ENCODE data around the gene MREG.

Gene MREG, protein sequence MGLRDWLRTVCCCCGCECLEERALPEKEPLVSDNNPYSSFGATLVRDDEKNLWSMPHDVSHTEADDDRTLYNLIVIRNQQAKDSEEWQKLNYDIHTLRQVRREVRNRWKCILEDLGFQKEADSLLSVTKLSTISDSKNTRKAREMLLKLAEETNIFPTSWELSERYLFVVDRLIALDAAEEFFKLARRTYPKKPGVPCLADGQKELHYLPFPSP

DNA sequence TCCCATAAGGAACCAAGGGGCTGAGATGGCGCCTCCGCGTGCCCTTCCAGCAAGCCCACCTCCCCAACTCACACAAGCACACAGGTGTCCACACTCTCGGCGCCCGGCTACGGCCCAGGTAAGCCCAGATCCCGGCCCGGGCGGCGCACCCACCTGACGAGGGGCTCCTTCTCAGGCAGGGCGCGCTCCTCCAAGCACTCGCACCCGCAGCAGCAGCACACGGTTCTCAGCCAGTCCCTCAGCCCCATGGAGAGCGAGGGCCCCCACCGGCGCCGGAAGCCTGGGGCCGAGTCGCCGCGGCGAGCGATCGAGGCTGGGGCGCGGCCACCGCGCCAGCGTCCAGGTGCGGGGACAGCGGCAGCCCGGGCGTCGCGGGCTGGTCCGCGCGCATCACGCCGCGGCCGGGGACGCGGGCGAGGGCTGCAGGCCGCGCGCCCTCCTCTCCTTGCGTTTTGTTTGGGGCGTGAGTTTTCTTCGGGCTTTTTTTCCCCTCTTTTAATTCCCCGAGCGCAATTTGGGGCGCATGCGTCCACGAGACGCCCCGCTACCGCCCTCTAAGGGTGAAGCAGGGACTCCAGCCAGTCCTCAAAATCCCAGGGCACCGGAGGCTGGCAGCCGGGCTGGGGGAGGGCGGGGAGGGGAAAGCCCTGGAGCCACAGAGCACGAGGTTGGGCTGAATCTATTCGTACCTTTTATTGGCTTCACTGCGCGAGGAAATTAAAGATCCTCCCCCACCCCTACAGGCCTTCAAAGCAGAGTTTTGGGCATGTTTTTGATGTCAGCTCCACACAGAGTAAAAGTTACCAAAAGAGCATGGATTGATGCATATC, at the start of gene MREG:
TSS of gene MREG (minus strand) at position 472 of the 830 bp plus-strand sequence. CDS start at position 248, 224 bp downstream.
- peaks cover 4% of the 10 kb centered on the region for H3K4me1 ChIP-seq (ENCODE audit: control insufficient read depth, insufficient read depth, low read length)
- no peaks in the 10 kb centered on the region for H3K27me3 ChIP-seq (ENCODE audit: control insufficient read depth in 1 of 2, insufficient read depth in 2 of 2, low read length in 2 of 2)
- no peak within 1 kb of the TSS for H3K27ac ChIP-seq (ENCODE audit: low read length)
- H3K36me3 ChIP-seq (ENCODE audit: control insufficient read depth in 2 of 2, insufficient read depth in 2 of 2, low read length in 2 of 2), result no peaks in the 10 kb centered on the region
- no peaks in the 10 kb centered on the region for H3K9me3 ChIP-seq (ENCODE audit: control insufficient read depth in 2 of 2, low read length in 2 of 2)
- peak within 1 kb of the TSS; percentile 27 to 74 for H3K4me3 ChIP-seq (ENCODE audit: low read length in 2 of 2)
- H3K9ac ChIP-seq (ENCODE audit: low read length in 2 of 2), result peak within 1 kb of the TSS; percentile 3 to 13

DNA sequence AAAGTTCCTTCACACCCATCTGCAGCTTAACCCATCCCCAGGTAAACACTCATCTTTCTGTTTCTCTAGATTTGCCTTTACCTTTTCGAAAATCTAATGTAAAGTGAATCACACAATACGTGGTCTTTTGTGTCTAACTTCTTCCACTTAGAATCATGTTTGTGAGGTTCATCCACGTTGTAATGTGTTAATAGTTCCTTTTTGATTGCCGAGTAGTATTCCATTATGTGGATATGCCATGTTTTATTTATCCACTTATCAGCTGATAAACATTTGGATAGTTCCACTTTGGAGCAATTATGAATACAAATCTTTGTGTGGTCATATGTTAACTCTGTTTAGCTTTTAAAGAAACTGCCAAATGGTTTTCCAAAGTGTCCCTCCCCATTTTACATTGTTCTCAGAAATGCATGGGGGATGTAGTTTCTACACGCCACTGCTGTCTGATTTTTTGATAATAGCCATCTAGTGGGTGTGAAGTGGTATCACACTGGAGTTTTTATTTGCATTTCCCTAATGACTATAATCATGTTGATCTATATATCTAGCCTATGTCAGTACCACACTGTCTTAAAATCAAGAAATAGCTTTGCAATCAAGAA, 46.0 kb upstream of the MREG start:
- H3K36me3 ChIP-seq (ENCODE audit: control insufficient read depth in 2 of 2, insufficient read depth in 2 of 2, low read length in 2 of 2), result peaks cover 0 to 7% of the 10 kb centered on the region in 2 donors
- H3K4me3 ChIP-seq (ENCODE audit: low read length in 2 of 2), result no peak overlapping the region
- H3K9ac ChIP-seq (ENCODE audit: low read length in 2 of 2), result no peak overlapping the region
- H3K4me1 ChIP-seq (ENCODE audit: control insufficient read depth, insufficient read depth, low read length), result no peaks in the 10 kb centered on the region
- H3K9me3 ChIP-seq (ENCODE audit: control insufficient read depth in 2 of 2, low read length in 2 of 2), result no peaks in the 10 kb centered on the region
- no peak overlapping the region for H3K27ac ChIP-seq (ENCODE audit: low read length)
- no peaks in the 10 kb centered on the region for H3K27me3 ChIP-seq (ENCODE audit: control insufficient read depth in 1 of 2, insufficient read depth in 2 of 2, low read length in 2 of 2)

DNA sequence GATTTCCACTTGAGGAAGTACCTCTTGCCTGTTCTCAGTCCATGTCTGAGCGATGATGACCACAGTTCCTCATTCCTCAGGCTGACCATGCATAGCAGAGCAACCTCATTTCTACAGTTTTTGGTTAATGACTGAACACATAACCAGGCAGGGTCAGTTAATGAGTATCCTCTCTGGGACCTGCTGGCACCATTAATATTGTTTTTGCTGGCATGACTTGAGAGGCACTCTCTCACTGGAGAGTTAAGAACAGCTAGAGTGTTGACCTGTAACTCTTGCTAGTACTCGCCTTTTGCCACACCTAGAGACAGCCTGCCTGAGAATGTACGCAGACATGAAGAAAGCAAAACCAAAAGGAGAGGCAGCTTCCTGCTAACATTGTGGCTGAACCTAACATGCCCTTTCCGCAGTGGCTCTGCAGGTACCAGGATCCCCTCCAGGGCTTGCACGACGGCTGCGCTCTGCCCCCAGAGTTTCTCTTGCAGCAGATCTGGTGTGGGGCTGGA, 44.4 kb upstream of the MREG start:
- H3K27ac ChIP-seq (ENCODE audit: low read length), result no peak overlapping the region
- H3K4me1 ChIP-seq (ENCODE audit: control insufficient read depth, insufficient read depth, low read length), result no peaks in the 10 kb centered on the region
- no peaks in the 10 kb centered on the region for H3K9me3 ChIP-seq (ENCODE audit: control insufficient read depth in 2 of 2, low read length in 2 of 2)
- H3K36me3 ChIP-seq (ENCODE audit: control insufficient read depth in 2 of 2, insufficient read depth in 2 of 2, low read length in 2 of 2), result peaks cover 0 to 4% of the 10 kb centered on the region in 2 donors
- no peaks in the 10 kb centered on the region for H3K27me3 ChIP-seq (ENCODE audit: control insufficient read depth in 1 of 2, insufficient read depth in 2 of 2, low read length in 2 of 2)
- no peak overlapping the region for H3K9ac ChIP-seq (ENCODE audit: low read length in 2 of 2)
- H3K4me3 ChIP-seq (ENCODE audit: low read length in 2 of 2), result no peak overlapping the region

DNA sequence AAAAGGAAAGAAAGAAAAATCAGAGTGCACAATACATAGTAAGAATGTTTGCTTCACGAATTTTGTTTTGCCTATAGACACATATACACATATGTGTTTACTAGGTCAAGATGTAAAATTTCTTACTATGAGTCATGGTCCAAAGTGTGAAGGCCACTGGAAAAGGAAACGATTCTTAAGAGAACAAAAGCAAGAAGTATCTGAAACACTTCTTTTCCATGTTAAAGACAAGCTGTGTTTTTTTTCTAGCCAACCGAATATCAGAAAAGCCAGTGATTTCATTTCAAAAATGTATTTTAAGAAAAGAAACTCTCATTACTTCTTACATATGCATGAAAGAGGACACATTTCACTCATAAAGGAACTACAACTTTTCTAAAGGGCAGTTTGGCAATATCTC, 43.4 kb upstream of the MREG start:
- H3K27me3 ChIP-seq (ENCODE audit: control insufficient read depth in 1 of 2, insufficient read depth in 2 of 2, low read length in 2 of 2), result no peaks in the 10 kb centered on the region
- no peak overlapping the region for H3K27ac ChIP-seq (ENCODE audit: low read length)
- no peaks in the 10 kb centered on the region for H3K4me1 ChIP-seq (ENCODE audit: control insufficient read depth, insufficient read depth, low read length)
- H3K9me3 ChIP-seq (ENCODE audit: control insufficient read depth in 2 of 2, low read length in 2 of 2), result no peaks in the 10 kb centered on the region
- no peak overlapping the region for H3K4me3 ChIP-seq (ENCODE audit: low read length in 2 of 2)
- no peak overlapping the region for H3K9ac ChIP-seq (ENCODE audit: low read length in 2 of 2)
- H3K36me3 ChIP-seq (ENCODE audit: control insufficient read depth in 2 of 2, insufficient read depth in 2 of 2, low read length in 2 of 2), result peaks cover 0 to 4% of the 10 kb centered on the region in 2 donors

DNA sequence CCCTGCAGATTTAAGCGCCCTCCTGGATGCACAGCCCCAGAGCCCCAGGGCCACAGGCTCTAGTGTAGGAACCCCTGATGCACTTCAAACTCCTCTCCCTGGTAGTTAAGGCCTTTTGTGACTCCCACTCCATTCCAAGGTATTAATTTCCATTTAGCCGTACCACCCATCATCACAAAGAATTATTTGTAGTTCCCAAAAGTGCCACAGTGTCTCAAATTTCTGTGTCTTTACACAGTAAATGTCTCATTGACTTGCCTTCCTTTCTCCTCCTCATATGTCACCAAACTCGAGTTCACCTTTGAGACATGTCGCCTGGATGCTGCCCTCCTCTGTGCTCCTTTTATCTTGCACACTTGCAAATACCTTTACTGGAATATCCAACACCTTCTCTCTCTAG, 42.3 kb upstream of the MREG start:
- Histone ChIP-seq H3K36me3 (ENCODE audit: control insufficient read depth in 2 of 2, insufficient read depth in 2 of 2, low read length in 2 of 2) (peaks cover 0 to 4% of the 10 kb centered on the region in 2 donors), H3K27ac (ENCODE audit: low read length) (no peak overlapping the region)

DNA sequence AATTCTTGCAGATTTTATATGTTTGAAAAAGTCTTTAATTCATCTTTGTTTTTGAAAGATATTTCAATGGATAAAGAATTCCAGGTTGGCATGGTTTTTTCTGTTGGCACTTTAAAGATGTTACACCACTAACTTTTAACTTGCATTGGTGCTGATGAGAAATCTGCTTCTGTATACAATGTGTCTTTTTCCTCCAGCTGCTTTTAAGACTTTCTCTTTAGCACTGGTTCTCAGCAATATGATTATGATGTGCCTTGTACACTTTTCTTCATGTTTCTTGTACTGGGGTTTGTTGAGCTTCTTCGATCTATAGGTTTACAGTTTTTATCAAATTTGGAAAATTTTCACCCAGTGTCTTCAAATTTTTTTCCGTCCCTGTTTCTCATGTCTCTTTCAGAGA, 39.1 kb upstream of the MREG start:
- Histone ChIP-seq H3K27ac (ENCODE audit: low read length) (no peak overlapping the region), H3K27me3 (ENCODE audit: control insufficient read depth in 1 of 2, insufficient read depth in 2 of 2, low read length in 2 of 2) (no peaks in the 10 kb centered on the region), H3K4me1 (ENCODE audit: control insufficient read depth, insufficient read depth, low read length) (no peaks in the 10 kb centered on the region), H3K9me3 (ENCODE audit: control insufficient read depth in 2 of 2, low read length in 2 of 2) (no peaks in the 10 kb centered on the region), H3K4me3 (ENCODE audit: low read length in 2 of 2) (no peak overlapping the region), H3K36me3 (ENCODE audit: control insufficient read depth in 2 of 2, insufficient read depth in 2 of 2, low read length in 2 of 2) (no peaks in the 10 kb centered on the region), H3K9ac (ENCODE audit: low read length in 2 of 2) (no peak overlapping the region)

More for the DNA sequence above, 42.3 kb upstream of the MREG start:
- Histone ChIP-seq H3K4me3 (ENCODE audit: low read length in 2 of 2) (no peak overlapping the region), H3K4me1 (ENCODE audit: control insufficient read depth, insufficient read depth, low read length) (no peaks in the 10 kb centered on the region), H3K27me3 (ENCODE audit: control insufficient read depth in 1 of 2, insufficient read depth in 2 of 2, low read length in 2 of 2) (no peaks in the 10 kb centered on the region), H3K9me3 (ENCODE audit: control insufficient read depth in 2 of 2, low read length in 2 of 2) (no peaks in the 10 kb centered on the region), H3K9ac (ENCODE audit: low read length in 2 of 2) (no peak overlapping the region)

DNA sequence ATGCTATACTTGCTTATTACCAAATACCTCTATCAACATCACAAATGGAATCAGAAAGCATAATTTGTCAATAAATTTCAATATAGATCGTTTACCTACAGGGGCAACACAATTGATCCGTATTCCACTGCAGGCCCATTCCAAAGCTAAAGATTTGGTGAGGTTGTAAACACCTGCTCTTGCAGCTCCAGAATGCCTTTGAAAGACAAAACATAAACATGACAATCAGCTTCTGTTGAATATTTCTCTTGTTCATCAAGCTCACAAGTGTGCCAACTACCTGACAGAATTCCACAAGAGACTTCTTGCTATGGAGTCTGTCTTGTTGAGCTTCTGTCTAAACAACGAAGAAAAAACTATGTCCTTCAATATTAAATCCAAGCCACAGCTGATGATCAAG, 38.0 kb upstream of the MREG start:
- no peak overlapping the region for H3K4me3 ChIP-seq (ENCODE audit: low read length in 2 of 2)
- no peaks in the 10 kb centered on the region for H3K9me3 ChIP-seq (ENCODE audit: control insufficient read depth in 2 of 2, low read length in 2 of 2)
- no peak overlapping the region for H3K9ac ChIP-seq (ENCODE audit: low read length in 2 of 2)
- H3K27me3 ChIP-seq (ENCODE audit: control insufficient read depth in 1 of 2, insufficient read depth in 2 of 2, low read length in 2 of 2), result no peaks in the 10 kb centered on the region
- H3K27ac ChIP-seq (ENCODE audit: low read length), result no peak overlapping the region
- no peaks in the 10 kb centered on the region for H3K36me3 ChIP-seq (ENCODE audit: control insufficient read depth in 2 of 2, insufficient read depth in 2 of 2, low read length in 2 of 2)
- no peaks in the 10 kb centered on the region for H3K4me1 ChIP-seq (ENCODE audit: control insufficient read depth, insufficient read depth, low read length)

DNA sequence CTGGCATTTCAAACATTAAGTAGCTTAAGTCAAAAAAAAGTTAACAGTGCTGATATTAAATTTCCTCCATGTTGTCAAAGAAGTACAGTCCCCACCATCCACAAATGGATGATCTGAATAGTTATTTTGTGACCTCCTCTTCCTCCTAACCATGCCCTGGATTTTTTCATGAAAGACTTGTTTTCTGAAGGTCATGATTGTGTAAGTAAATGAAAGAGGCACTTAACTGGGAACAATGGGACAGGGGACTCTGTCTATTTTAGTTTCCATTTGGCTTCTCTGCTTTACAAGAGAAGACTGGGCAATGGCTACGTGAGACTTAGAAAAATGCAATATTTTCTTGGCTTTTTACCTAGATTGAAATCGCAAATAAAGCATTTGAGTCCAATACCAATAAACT, 36.1 kb upstream of the MREG start:
- Histone ChIP-seq H3K4me1 (ENCODE audit: control insufficient read depth, insufficient read depth, low read length) (no peaks in the 10 kb centered on the region), H3K36me3 (ENCODE audit: control insufficient read depth in 2 of 2, insufficient read depth in 2 of 2, low read length in 2 of 2) (peaks cover 0 to 6% of the 10 kb centered on the region in 2 donors), H3K9me3 (ENCODE audit: control insufficient read depth in 2 of 2, low read length in 2 of 2) (no peaks in the 10 kb centered on the region)

DNA sequence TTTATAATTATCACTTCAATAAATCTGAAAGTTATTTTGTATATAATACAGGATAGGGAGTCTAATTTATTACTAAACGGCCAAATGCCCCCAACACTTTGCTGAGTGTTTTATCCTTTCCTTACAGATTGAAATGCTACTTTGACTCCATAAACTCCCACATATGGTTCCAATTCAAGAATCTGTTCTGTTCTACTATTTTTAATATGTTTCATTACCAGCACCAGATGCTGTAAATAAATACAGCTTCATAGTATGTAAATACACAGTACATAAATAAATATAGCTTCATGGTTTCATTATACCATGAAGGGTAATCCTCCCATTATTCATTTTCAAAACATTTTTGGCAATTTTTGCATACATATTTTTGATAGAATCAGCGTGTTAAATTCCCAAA, 34.0 kb upstream of the MREG start:
- Histone ChIP-seq H3K36me3 (ENCODE audit: control insufficient read depth in 2 of 2, insufficient read depth in 2 of 2, low read length in 2 of 2) (peaks cover 1 to 13% of the 10 kb centered on the region in 2 donors), H3K9me3 (ENCODE audit: control insufficient read depth in 2 of 2, low read length in 2 of 2) (no peaks in the 10 kb centered on the region)

More for the DNA sequence above, 36.1 kb upstream of the MREG start:
- no peak overlapping the region for H3K27ac ChIP-seq (ENCODE audit: low read length)
- no peak overlapping the region for H3K4me3 ChIP-seq (ENCODE audit: low read length in 2 of 2)
- H3K9ac ChIP-seq (ENCODE audit: low read length in 2 of 2), result no peak overlapping the region
- no peaks in the 10 kb centered on the region for H3K27me3 ChIP-seq (ENCODE audit: control insufficient read depth in 1 of 2, insufficient read depth in 2 of 2, low read length in 2 of 2)

DNA sequence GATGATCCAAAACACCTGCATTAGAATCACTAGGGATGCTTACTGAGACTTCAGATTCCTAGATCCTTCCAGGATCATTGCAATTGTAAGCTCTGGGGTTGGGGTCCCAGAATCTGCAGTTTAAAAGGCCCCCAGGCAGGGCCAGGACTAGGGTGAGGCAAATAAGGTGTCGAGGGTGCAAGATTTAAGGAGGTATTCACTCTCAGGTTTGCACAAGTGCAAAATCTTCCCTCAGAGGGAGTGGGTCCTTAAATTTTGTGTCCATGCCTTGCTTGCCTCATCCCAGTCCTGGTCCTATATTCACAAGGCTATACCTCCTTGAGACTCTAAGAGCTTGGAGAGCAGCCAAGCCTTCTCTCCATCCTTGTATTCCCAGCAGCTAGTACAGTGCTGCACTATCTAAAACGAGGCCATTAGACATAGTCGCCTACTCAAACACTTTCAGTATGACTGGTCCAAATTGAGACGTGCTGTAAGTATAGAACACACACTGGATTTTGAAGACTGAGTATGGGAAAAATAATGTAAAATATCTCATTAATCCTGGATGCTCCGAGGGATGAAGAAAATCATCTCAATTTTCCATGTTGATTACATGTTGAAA, 31.6 kb upstream of the MREG start:
- Histone ChIP-seq H3K36me3 (ENCODE audit: control insufficient read depth in 2 of 2, insufficient read depth in 2 of 2, low read length in 2 of 2) (peaks cover 6 to 13% of the 10 kb centered on the region in 2 donors), H3K4me3 (ENCODE audit: low read length in 2 of 2) (no peak overlapping the region), H3K9me3 (ENCODE audit: control insufficient read depth in 2 of 2, low read length in 2 of 2) (no peaks in the 10 kb centered on the region), H3K27me3 (ENCODE audit: control insufficient read depth in 1 of 2, insufficient read depth in 2 of 2, low read length in 2 of 2) (no peaks in the 10 kb centered on the region), H3K4me1 (ENCODE audit: control insufficient read depth, insufficient read depth, low read length) (no peaks in the 10 kb centered on the region), H3K9ac (ENCODE audit: low read length in 2 of 2) (no peak overlapping the region), H3K27ac (ENCODE audit: low read length) (no peak overlapping the region)

More for the DNA sequence above, 34.0 kb upstream of the MREG start:
- Histone ChIP-seq H3K27me3 (ENCODE audit: control insufficient read depth in 1 of 2, insufficient read depth in 2 of 2, low read length in 2 of 2) (no peaks in the 10 kb centered on the region), H3K27ac (ENCODE audit: low read length) (no peak overlapping the region), H3K4me3 (ENCODE audit: low read length in 2 of 2) (no peak overlapping the region), H3K9ac (ENCODE audit: low read length in 2 of 2) (no peak overlapping the region), H3K4me1 (ENCODE audit: control insufficient read depth, insufficient read depth, low read length) (no peaks in the 10 kb centered on the region)
